Right atrium auricular region (tissue), 2 donors: Measurements from ENCODE around the gene DIRAS3. TPM values are rescaled to one million over a fixed set of nuclear protein-coding genes. Genes with fewer than 3 reads are reported as not detected.

Experiments
- DNase-seq: peaks from one replicate; pipeline ENCODE4 v3.0.0-alpha.2; 2019; ENCODE audit warnings: low spot score
- H3K27ac ChIP-seq, 2 donors: fragments of 200-600 bp; sonication (generic); 1 replicate in 1 of 2; 2 replicates in 1 of 2; pipeline ENCODE4 v1.5.1; 2016 to 2019
- H3K27me3 ChIP-seq, 2 donors: fragments of 200-600 bp; sonication (generic); one replicate each; pipeline versions ENCODE4 v1.5.1 to v1.6.0; 2017 to 2019
- H3K36me3 ChIP-seq: fragments of 200-600 bp; sonication (generic); one replicate; pipeline ENCODE4 v1.5.1; 2016
- H3K4me1 ChIP-seq, 2 donors: fragments of 200-600 bp; sonication (generic); one replicate each; pipeline versions ENCODE4 v1.5.1 to v1.6.0; 2017 to 2019
- H3K4me3 ChIP-seq, 2 donors: fragments of 200-600 bp; sonication (generic); 1 replicate in 1 of 2; 2 replicates in 1 of 2; pipeline ENCODE4 v1.5.1; 2017 to 2019; ENCODE audit warnings: mild to moderate bottlenecking in 1 of 2, moderate library complexity in 1 of 2
- H3K9me3 ChIP-seq, 2 donors: fragments of 200-600 bp; sonication (generic); one replicate each; pipeline ENCODE4 v1.5.1; 2019
- CTCF ChIP-seq, 2 donors: fragments of 200-600 bp; sonication (generic); IDR thresholded peaks; one replicate each; pipeline ENCODE4 v1.5.1; 2019; ENCODE audit warnings: antibody characterized with exemption in 2 of 2
- total RNA-seq, 2 donors: library from RNA; depleted of rRNA; stranded (reverse); fragments of >200 nt; gene quantifications; one replicate each; pipeline ENCODE4 v1.1.0, GENCODE V29; 2016

DIRAS3 gene
- total RNA-seq, 2 donors from 2014 or later: 0.96 to 7.3 TPM

- H3K9me3 ChIP-seq: no peaks in the 10 kb centered on the region
- H3K27ac ChIP-seq: no peak overlapping the region
- H3K4me1 ChIP-seq: no peaks in the 10 kb centered on the region
- DNase-seq: no peak
- H3K4me3 ChIP-seq: no peak overlapping the region
- no peak for TF ChIP-seq CTCF (IDR thresholded peaks at IDR 0.05)
- H3K27me3 ChIP-seq: no peaks in the 10 kb centered on the region
- no peaks in the 10 kb centered on the region for H3K36me3 ChIP-seq
These were observed 6.6 kb upstream of the DIRAS3 start for GRCh38 chr1:68057050-68057449.

DNA sequence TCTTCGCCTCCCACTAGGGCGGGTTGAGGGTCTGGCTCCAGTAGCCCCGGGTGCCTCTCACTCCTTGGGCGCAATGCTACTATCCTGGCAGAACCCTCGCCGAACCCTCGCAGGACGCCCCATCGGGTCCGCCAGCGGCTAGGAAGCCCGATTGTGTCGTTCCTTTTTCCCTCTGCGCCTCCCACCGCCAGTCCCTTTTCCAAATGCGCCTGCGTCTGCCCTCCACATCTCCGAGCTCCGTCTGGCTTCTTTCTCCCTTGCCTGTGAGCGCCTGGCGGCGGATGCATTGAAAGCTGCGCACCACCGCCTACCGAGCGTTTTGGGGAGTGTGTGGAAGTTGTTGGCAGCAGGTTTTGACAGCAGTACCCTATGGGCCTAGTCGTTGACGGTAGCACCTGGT, 1.0 kb upstream of the DIRAS3 start:
- Histone ChIP-seq H3K27ac (no peak overlapping the region), H3K36me3 (no peaks in the 10 kb centered on the region), H3K9me3 (no peaks in the 10 kb centered on the region), H3K4me1 (no peaks in the 10 kb centered on the region), H3K27me3 (no peaks in the 10 kb centered on the region), H3K4me3 (peak overlapping the region; percentile 25 to 38)
- DNase-seq: peak; percentile 61
- peak in 1 of 2 donors; percentile 31 for TF ChIP-seq CTCF (IDR thresholded peaks at IDR 0.05)

- no peak overlapping the region for H3K27ac ChIP-seq
- H3K36me3 ChIP-seq: no peaks in the 10 kb centered on the region
- H3K4me1 ChIP-seq: no peaks in the 10 kb centered on the region
- DNase-seq: no peak
- TF ChIP-seq CTCF (IDR thresholded peaks at IDR 0.05): no peak
- no peak overlapping the region for H3K4me3 ChIP-seq
- no peaks in the 10 kb centered on the region for H3K9me3 ChIP-seq
- H3K27me3 ChIP-seq: no peaks in the 10 kb centered on the region
These were observed 2.8 kb downstream of the DIRAS3 start for GRCh38 chr1:68047659-68048026.

DNA sequence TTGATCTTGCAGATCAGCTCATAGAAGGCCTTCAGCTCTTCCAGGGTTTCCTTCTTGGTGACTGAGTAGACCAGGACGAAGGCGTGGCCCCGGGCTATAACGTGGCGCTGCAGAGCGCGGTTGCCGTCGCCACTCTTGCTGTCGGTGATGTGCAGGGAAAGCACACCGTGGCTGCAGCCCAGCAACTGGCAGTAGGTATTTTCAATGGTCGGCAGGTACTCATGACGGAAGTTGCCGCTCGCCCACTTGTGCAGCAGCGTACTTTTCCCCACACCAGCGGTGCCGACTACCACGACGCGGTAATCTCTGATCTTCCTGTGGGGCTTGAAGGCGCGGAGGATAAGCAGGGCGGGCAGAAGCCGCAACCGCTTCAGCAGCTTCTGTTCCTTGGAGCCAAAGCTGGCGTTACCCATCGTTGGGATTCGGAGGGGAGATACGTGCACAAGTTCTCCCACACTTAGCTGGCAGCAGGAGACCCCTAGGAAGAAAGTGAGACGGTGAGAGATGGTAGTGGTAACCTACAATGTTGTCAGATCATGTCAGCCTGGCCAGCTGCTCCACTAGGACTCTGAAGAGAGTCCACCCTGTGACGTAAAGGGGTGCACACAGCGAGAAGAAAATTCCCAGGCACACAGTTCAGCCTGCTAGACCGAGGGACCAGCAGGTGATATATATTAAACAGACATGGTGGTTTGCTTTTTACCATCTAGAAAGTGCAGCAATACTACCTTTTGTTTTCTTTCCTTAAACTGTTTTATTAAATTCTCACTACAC, 3.4 kb downstream of the DIRAS3 start:
- Histone ChIP-seq H3K4me3 (no peak overlapping the region), H3K27ac (no peak overlapping the region), H3K9me3 (no peaks in the 10 kb centered on the region), H3K4me1 (no peaks in the 10 kb centered on the region), H3K36me3 (no peaks in the 10 kb centered on the region), H3K27me3 (no peaks in the 10 kb centered on the region)
- DNase-seq: no peak
- TF ChIP-seq CTCF (IDR thresholded peaks at IDR 0.05): no peak

GRCh38 chr1:68046423-68046822, 4.0 kb downstream of the DIRAS3 start:
- Histone ChIP-seq H3K4me1 (no peaks in the 10 kb centered on the region), H3K4me3 (no peak overlapping the region), H3K9me3 (no peaks in the 10 kb centered on the region)

More at GRCh38 chr1:68046423-68046822, 4.0 kb downstream of the DIRAS3 start:
- Histone ChIP-seq H3K27me3 (no peaks in the 10 kb centered on the region), H3K36me3 (no peaks in the 10 kb centered on the region), H3K27ac (no peak overlapping the region)
- TF ChIP-seq CTCF (IDR thresholded peaks at IDR 0.05): no peak
- DNase-seq: no peak
